ENCODE results near the gene TREML4. TPM values are rescaled to one million over a fixed set of nuclear protein-coding genes. Genes with fewer than 3 reads are reported as not detected.
A peak's percentile ranks its signal among the peaks of the same experiment; 100 is the strongest.

TREML4 gene
- total and polyA plus RNA-seq, 9 of the 15 experiments (the other 6 are each of a cell fraction or from before 2014, with no cell fraction given): not detected

GRCh38 chr6:41286544-41287346 lies 58.6 kb downstream of the TREML4 start, which contains the start of gene TREM1 (continued):
- TF ChIP-seq ZNF407 (IDR thresholded peaks at IDR 0.05; ENCODE audit: low read depth): no peak
- no peak for TF ChIP-seq PURB (CRISPR knock-in tag; IDR thresholded peaks at IDR 0.05; ENCODE audit: low read depth)
- TF ChIP-seq TAF7 (tag; IDR thresholded peaks at IDR 0.05): no peak
- TF ChIP-seq ETV1 (tag; conservative IDR thresholded peaks at IDR 0.05; ENCODE audit: low read depth): peak; percentile 66
- no peak for TF ChIP-seq ZNF384 (IDR thresholded peaks at IDR 0.05; ENCODE audit: low read depth, low read length)
- no peak for TF ChIP-seq NR2C2 (CRISPR knock-in tag; IDR thresholded peaks at IDR 0.05)
- TF ChIP-seq NR2C2 (tag; IDR thresholded peaks at IDR 0.05): peak; percentile 27; the same call in 1 of the 2 replicates
- no peak for TF ChIP-seq ZSCAN29 (IDR thresholded peaks at IDR 0.05)
- peak; percentile 75 for TF ChIP-seq GABPA (tag; conservative IDR thresholded peaks at IDR 0.05; ENCODE audit: low read depth)
- no peak for TF ChIP-seq TOE1 (IDR thresholded peaks at IDR 0.05; ENCODE audit: borderline replicate concordance)
- TF ChIP-seq TOE1 (CRISPR knock-in tag; IDR thresholded peaks at IDR 0.05; ENCODE audit: borderline replicate concordance, low read depth): no peak
- TF ChIP-seq JUND (IDR thresholded peaks at IDR 0.05; ENCODE audit: borderline replicate concordance, low read depth, low read length): no peak
- no peak for TF ChIP-seq JUND (tag; IDR thresholded peaks at IDR 0.05; ENCODE audit: borderline replicate concordance, low read depth, low read length)
- peak; percentile 42 for TF ChIP-seq ATF3 (IDR thresholded peaks at IDR 0.05)
- no peak for TF ChIP-seq ATF3 (CRISPR knock-in tag; conservative IDR thresholded peaks at IDR 0.05)
